Endothelial cell of umbilical vein (primary cell): ENCODE results near the gene CD33.

Experiments used
- EZH2 ChIP-seq: IDR thresholded peaks from 2 replicates; pipeline ENCODE4 v1.6.1; 2012; ENCODE audit warnings: borderline replicate concordance, low read depth, mild to moderate bottlenecking, moderate library complexity, low read length, inconsistent platforms; ENCODE audit not compliant: severe bottlenecking
- FOS ChIP-seq: IDR thresholded peaks from 2 replicates; pipeline ENCODE4 v1.6.1; 2011; ENCODE audit warnings: mild to moderate bottlenecking, low read length, moderate library complexity, borderline replicate concordance; ENCODE audit not compliant: insufficient read depth
- GATA2 ChIP-seq: IDR thresholded peaks from 2 replicates; pipeline ENCODE4 v1.7.0; 2011; ENCODE audit warnings: low read depth, mild to moderate bottlenecking, moderate library complexity, mixed read lengths, low read length; ENCODE audit not compliant: insufficient read length, insufficient read depth
- JUN ChIP-seq: IDR thresholded peaks from 2 replicates; pipeline ENCODE4 v1.6.1; 2011; ENCODE audit warnings: borderline replicate concordance, low read depth; ENCODE audit not compliant: insufficient read length, insufficient read depth
- MYC ChIP-seq: IDR thresholded peaks from one replicate; pipeline ENCODE4 v1.6.1; 2011; ENCODE audit warnings: mild to moderate bottlenecking, low read depth, low read length
- POLR2A ChIP-seq: IDR thresholded peaks from 2 replicates; pipeline ENCODE4 v1.6.1; 2012; ENCODE audit warnings: low read depth, mild to moderate bottlenecking, control low read depth, low read length
- POLR2AphosphoS5 ChIP-seq: IDR thresholded peaks from 2 replicates; pipeline ENCODE4 v1.6.1; 2012; ENCODE audit warnings: low read depth, mild to moderate bottlenecking, control low read depth, low read length, moderate library complexity; ENCODE audit not compliant: insufficient read depth
- TF ChIP-seq, protein P1 (sequence below), 2 donors: IDR thresholded peaks; 1 replicate in 1 of 2; 2 replicates in 1 of 2; pipeline ENCODE4 v1.5.1; 2011; ENCODE audit warnings: low read length in 2 of 2, mild to moderate bottlenecking in 2 of 2, moderate library complexity in 2 of 2, control low read depth in 1 of 2, inconsistent platforms in 1 of 2, low read depth in 1 of 2; ENCODE audit not compliant: insufficient read depth in 1 of 2; ENCODE audit errors: extremely low read depth in 1 of 2
- TF ChIP-seq, protein P2 (sequence below): IDR thresholded peaks from 2 replicates; pipeline ENCODE4 v1.6.1; 2011; ENCODE audit not compliant: insufficient read depth, insufficient read length

DNA sequence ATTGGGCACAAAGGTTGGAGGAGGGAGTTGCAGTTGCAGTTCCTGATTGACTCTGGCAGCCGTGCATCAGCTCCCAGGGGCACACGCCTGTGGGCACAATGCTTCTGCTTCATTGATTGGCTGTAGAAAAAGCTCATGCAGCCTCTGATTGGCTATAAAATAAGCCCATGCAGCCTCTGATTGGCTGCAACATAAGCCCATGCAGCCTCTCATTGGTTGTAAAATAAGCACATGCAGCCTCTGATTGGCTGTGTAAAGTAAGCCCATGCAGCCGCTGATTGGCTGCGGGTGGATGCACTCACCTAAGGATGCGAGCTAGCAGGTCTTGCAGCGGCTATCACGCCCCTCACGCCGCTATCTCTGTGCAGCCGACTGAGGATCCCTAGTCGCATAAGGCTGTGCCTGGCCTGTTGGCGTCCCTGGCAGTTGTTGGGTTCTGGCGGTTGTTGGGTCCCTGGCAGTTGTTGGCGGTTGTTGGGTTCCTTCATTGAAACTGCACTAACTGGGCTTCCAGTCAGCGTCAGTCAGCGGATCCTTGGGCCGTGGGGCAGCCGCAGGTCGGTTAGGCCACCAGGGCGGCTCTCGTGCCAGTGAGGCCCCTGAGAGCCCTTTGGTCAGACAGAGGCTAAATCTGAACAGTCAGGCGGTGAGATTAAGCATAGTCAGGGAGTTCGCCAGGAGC, 26.0 kb downstream of the CD33 start, which contains the start of gene SIGLECL1:
- TF ChIP-seq, protein P1, sequence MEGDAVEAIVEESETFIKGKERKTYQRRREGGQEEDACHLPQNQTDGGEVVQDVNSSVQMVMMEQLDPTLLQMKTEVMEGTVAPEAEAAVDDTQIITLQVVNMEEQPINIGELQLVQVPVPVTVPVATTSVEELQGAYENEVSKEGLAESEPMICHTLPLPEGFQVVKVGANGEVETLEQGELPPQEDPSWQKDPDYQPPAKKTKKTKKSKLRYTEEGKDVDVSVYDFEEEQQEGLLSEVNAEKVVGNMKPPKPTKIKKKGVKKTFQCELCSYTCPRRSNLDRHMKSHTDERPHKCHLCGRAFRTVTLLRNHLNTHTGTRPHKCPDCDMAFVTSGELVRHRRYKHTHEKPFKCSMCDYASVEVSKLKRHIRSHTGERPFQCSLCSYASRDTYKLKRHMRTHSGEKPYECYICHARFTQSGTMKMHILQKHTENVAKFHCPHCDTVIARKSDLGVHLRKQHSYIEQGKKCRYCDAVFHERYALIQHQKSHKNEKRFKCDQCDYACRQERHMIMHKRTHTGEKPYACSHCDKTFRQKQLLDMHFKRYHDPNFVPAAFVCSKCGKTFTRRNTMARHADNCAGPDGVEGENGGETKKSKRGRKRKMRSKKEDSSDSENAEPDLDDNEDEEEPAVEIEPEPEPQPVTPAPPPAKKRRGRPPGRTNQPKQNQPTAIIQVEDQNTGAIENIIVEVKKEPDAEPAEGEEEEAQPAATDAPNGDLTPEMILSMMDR (IDR thresholded peaks at IDR 0.05; ENCODE audit: extremely low read depth in 1 of 2, insufficient read depth in 1 of 2, low read depth in 1 of 2, low read length in 2 of 2) = no peak
- TF ChIP-seq POLR2A = no peak
- TF ChIP-seq POLR2AphosphoS5 = no peak
- TF ChIP-seq EZH2 = no peak
- TF ChIP-seq, protein P2, sequence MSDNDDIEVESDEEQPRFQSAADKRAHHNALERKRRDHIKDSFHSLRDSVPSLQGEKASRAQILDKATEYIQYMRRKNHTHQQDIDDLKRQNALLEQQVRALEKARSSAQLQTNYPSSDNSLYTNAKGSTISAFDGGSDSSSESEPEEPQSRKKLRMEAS = no peak
- no peak for TF ChIP-seq MYC
- no peak for TF ChIP-seq JUN
- TF ChIP-seq GATA2 = no peak
- no peak for TF ChIP-seq FOS
